ENCODE measurements around the gene UQCC2.

GRCh38 chr6:33688006-33688405 is 23.5 kb downstream of the UQCC2 start:
- TF ChIP-seq, protein P1, sequence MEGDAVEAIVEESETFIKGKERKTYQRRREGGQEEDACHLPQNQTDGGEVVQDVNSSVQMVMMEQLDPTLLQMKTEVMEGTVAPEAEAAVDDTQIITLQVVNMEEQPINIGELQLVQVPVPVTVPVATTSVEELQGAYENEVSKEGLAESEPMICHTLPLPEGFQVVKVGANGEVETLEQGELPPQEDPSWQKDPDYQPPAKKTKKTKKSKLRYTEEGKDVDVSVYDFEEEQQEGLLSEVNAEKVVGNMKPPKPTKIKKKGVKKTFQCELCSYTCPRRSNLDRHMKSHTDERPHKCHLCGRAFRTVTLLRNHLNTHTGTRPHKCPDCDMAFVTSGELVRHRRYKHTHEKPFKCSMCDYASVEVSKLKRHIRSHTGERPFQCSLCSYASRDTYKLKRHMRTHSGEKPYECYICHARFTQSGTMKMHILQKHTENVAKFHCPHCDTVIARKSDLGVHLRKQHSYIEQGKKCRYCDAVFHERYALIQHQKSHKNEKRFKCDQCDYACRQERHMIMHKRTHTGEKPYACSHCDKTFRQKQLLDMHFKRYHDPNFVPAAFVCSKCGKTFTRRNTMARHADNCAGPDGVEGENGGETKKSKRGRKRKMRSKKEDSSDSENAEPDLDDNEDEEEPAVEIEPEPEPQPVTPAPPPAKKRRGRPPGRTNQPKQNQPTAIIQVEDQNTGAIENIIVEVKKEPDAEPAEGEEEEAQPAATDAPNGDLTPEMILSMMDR (conservative IDR thresholded peaks at IDR 0.05; ENCODE audit: low read length): no peak
- TF ChIP-seq EZH2phosphoT487 (IDR thresholded peaks at IDR 0.05; ENCODE audit: borderline replicate concordance, low read depth, low read length): no peak
